DOHH2 (cell line): ENCODE measurements around the gene MINK1.

Source experiments
- CTCF ChIP-seq: fragments of 200-600 bp; sonication (generic); IDR thresholded peaks from one replicate; pipeline ENCODE4 v1.5.1; 2014; ENCODE audit warnings: antibody characterized with exemption, mild to moderate bottlenecking, low read depth, low read length; ENCODE audit not compliant: poor library complexity, severe bottlenecking
- EZH2phosphoT487 ChIP-seq: fragments of 200-600 bp; sonication (generic); IDR thresholded peaks from 2 replicates; pipeline ENCODE4 v1.6.1; 2017; ENCODE audit warnings: borderline replicate concordance, mild to moderate bottlenecking, antibody characterized with exemption, low read length, moderate library complexity, mixed read lengths

GRCh38 chr17:4938688-4939545 lies 105.8 kb downstream of the MINK1 start:
- TF ChIP-seq CTCF (peak; percentile 15), EZH2phosphoT487 (no peak)
